DND-41 (cell line): ENCODE measurements around the gene PLK5.

Experiments used
- CTCF ChIP-seq: IDR thresholded peaks from 2 replicates; pipeline ENCODE4 v1.5.1; 2012; ENCODE audit warnings: borderline replicate concordance, low read length, moderate library complexity, mild to moderate bottlenecking; ENCODE audit not compliant: poor library complexity, severe bottlenecking; ENCODE audit errors: extremely low read depth
- EZH2 ChIP-seq: IDR thresholded peaks from 3 replicates; pipeline ENCODE4 v1.6.1; 2012; ENCODE audit warnings: borderline replicate concordance, low read depth, mild to moderate bottlenecking, moderate library complexity, low read length, inconsistent platforms; ENCODE audit not compliant: severe bottlenecking

- TF ChIP-seq CTCF = no peak
- no peak for TF ChIP-seq EZH2
These were observed 40.5 kb upstream of the PLK5 start for GRCh38 chr19:1483131-1483978.
